HCT116 (cell line): ENCODE results near the gene KPNB1. TPM values are rescaled to one million over a fixed set of nuclear protein-coding genes. Genes with fewer than 3 reads are reported as not detected.

Source experiments
- ATAC-seq: fragments of 200-7000 bp; cut with Tn5 transposase; 2 replicates; pipeline ENCODE4 v1.9.1; 2020; ENCODE audit warnings: mild to moderate bottlenecking, moderate library complexity
- BruUV-seq: library from RNA; stranded (reverse); fragments of 400-500 nt; replicated peaks from 2 replicates; lab custom pipeline; 2021; lab: Mats Ljungman, UMichigan
- CTCF ChIA-PET: fragments of 300-600 bp; sonication (Branson Sonifier 250); formaldehyde crosslinking; loops from one replicate; lab custom pipeline; 2021; ENCODE audit warnings: antibody characterized with exemption; lab: Charles Lee
- POLR2A ChIA-PET: fragments of 300-600, 350-600 bp; sonication (Branson Sonifier 250); formaldehyde crosslinking; loops from one replicate; lab custom pipeline; 2021; ENCODE audit warnings: antibody characterized with exemption; lab: Charles Lee
- RAD21 ChIA-PET, 2 experiments: fragments of 300-600 bp; sonication (Branson Sonifier 250); formaldehyde crosslinking; loops; one replicate each; lab custom pipeline; 2023; ENCODE audit warnings: low total read pairs in 2 of 2; ENCODE audit not compliant: uncharacterized antibody in 2 of 2, unreplicated experiment in 2 of 2, low non-redundant PET in 1 of 2; lab: Charles Lee
- DNase-seq: peaks from one replicate; pipeline ENCODE4 v3.0.0-alpha.2; 2010; ENCODE audit warnings: low read depth, low spot score
- H2AFZ ChIP-seq: fragments of 200-600 bp; shearing (Covaris generic), sonication (generic); 2 replicates; pipeline ENCODE4 v1.6.1; 2017; ENCODE audit warnings: low read depth, mixed run types, mixed read lengths, antibody characterized with exemption, low read length; ENCODE audit not compliant: poor library complexity, severe bottlenecking
- H3K27ac ChIP-seq: 2 replicates; pipeline ENCODE4 v1.5.1; 2012; ENCODE audit warnings: low read depth, low read length
- H3K27me3 ChIP-seq: fragments of 200-600 bp; sonication (generic); 2 replicates; pipeline ENCODE4 v1.6.1; 2016; ENCODE audit warnings: mixed run types, low read length, mixed read lengths; ENCODE audit not compliant: insufficient read depth
- H3K36me3 ChIP-seq, 2 experiments: fragments of 200-500 bp in 1 of 2; fragments of 200-600 bp in 1 of 2; sonication (Bioruptor generic) in 1 of 2; sonication (generic) in 1 of 2; 2 replicates each; pipeline versions ENCODE4 v1.5.1 to v1.6.1; 2014 to 2016; ENCODE audit warnings: low read length in 2 of 2, inconsistent platforms in 1 of 2, mixed read lengths in 1 of 2, mixed run types in 1 of 2; ENCODE audit not compliant: insufficient read depth in 2 of 2, control insufficient read depth in 1 of 2
- H3K4me1 ChIP-seq, 2 experiments: fragments of 200-600 bp in 1 of 2; sonication (generic) in 1 of 2; 2 replicates each; pipeline versions ENCODE4 v1.5.1 to v1.6.1; 2012 to 2017; ENCODE audit warnings: low read length in 2 of 2, inconsistent platforms in 1 of 2, mild to moderate bottlenecking in 1 of 2, mixed read lengths in 1 of 2, mixed run types in 1 of 2, moderate library complexity in 1 of 2; ENCODE audit not compliant: insufficient read depth in 2 of 2, control insufficient read depth in 1 of 2
- H3K4me2 ChIP-seq: fragments of 200-600 bp; sonication (generic); 2 replicates; pipeline ENCODE4 v1.6.1; 2017; ENCODE audit warnings: mixed run types, low read length, mixed read lengths
- H3K4me3 ChIP-seq, 2 experiments: fragments of 200-600 bp in 1 of 2; sonication (generic) in 1 of 2; replicated peaks in 1 of 2; 2 replicates each; pipeline ENCODE4 v1.5.1; 2011 to 2016; ENCODE audit warnings: low read length in 2 of 2, control low read depth in 1 of 2, low read depth in 1 of 2, mild to moderate bottlenecking in 1 of 2, mixed read lengths in 1 of 2, mixed run types in 1 of 2
- H3K79me2 ChIP-seq: fragments of 200-600 bp; sonication (generic); 2 replicates; pipeline ENCODE4 v1.6.1; 2017; ENCODE audit warnings: mild to moderate bottlenecking, mixed run types, low read length, moderate library complexity, mixed read lengths; ENCODE audit not compliant: insufficient read depth
- H3K9ac ChIP-seq: fragments of 200-600 bp; sonication (generic); 2 replicates; pipeline ENCODE4 v1.6.1; 2016; ENCODE audit warnings: low read length, mixed read lengths
- H3K9me2 ChIP-seq: fragments of 200-600 bp; sonication (generic), shearing (Covaris generic); 2 replicates; pipeline ENCODE4 v1.6.1; 2017; ENCODE audit warnings: mixed run types, mild to moderate bottlenecking, moderate library complexity; ENCODE audit not compliant: insufficient read depth
- H3K9me3 ChIP-seq, 2 experiments: fragments of 200-500 bp in 1 of 2; fragments of 200-600 bp in 1 of 2; sonication (Bioruptor generic) in 1 of 2; sonication (generic) in 1 of 2; 2 replicates each; pipeline ENCODE4 v1.6.1; 2014 to 2017; ENCODE audit warnings: low read length in 2 of 2, mixed read lengths in 2 of 2, inconsistent platforms in 1 of 2, low read depth in 1 of 2, mild to moderate bottlenecking in 1 of 2, mixed run types in 1 of 2, moderate library complexity in 1 of 2; ENCODE audit not compliant: control insufficient read depth in 1 of 2, insufficient read depth in 1 of 2
- H4K20me1 ChIP-seq: fragments of 200-600 bp; sonication (generic), shearing (Covaris generic); 2 replicates; pipeline ENCODE4 v1.6.1; 2017; ENCODE audit warnings: mixed run types, mild to moderate bottlenecking, moderate library complexity; ENCODE audit not compliant: insufficient read depth
- ATF3 ChIP-seq: IDR thresholded peaks from 2 replicates; pipeline ENCODE4 v1.6.1; 2012
- CBX3 ChIP-seq: IDR thresholded peaks from 2 replicates; pipeline ENCODE4 v1.6.1; 2012; ENCODE audit warnings: low read depth
- CEBPB ChIP-seq: IDR thresholded peaks from 2 replicates; pipeline ENCODE4 v1.6.1; 2012; ENCODE audit warnings: low read depth
- EZH2 ChIP-seq: fragments of 200-600 bp; sonication (generic); IDR thresholded peaks from 2 replicates; pipeline ENCODE4 v1.6.1; 2017; ENCODE audit warnings: antibody characterized with exemption, mixed run types
- EZH2phosphoT487 ChIP-seq: fragments of 200-600 bp; IDR thresholded peaks from 2 replicates; pipeline ENCODE4 v1.6.1; 2018; ENCODE audit warnings: antibody characterized with exemption, borderline replicate concordance
- FOSL1 ChIP-seq: IDR thresholded peaks from 2 replicates; pipeline ENCODE4 v1.6.1; 2012; ENCODE audit warnings: low read depth
- JUND ChIP-seq: IDR thresholded peaks from 2 replicates; pipeline ENCODE4 v1.6.1; 2012
- POLR2A ChIP-seq: IDR thresholded peaks from 2 replicates; pipeline ENCODE4 v1.7.0; 2011; ENCODE audit warnings: borderline replicate concordance; ENCODE audit not compliant: insufficient read depth, insufficient read length; ENCODE audit errors: extremely low read depth
- POLR2AphosphoS5 ChIP-seq: IDR thresholded peaks from 2 replicates; pipeline ENCODE4 v1.6.1; 2011; ENCODE audit warnings: mild to moderate bottlenecking, low read depth, low read length, moderate library complexity
- RAD21 ChIP-seq: IDR thresholded peaks from 2 replicates; pipeline ENCODE4 v1.6.1; 2012; ENCODE audit warnings: low read depth, mild to moderate bottlenecking
- REST ChIP-seq: IDR thresholded peaks from 2 replicates; pipeline ENCODE4 v1.6.1; 2012; ENCODE audit warnings: low read depth
- SP1 ChIP-seq: IDR thresholded peaks from 2 replicates; pipeline ENCODE4 v1.6.1; 2012; ENCODE audit warnings: low read depth
- SRF ChIP-seq: IDR thresholded peaks from 2 replicates; pipeline ENCODE4 v1.6.1; 2012; ENCODE audit warnings: low read depth
- TCF7L2 ChIP-seq: IDR thresholded peaks from 2 replicates; pipeline ENCODE4 v1.7.0; 2011; ENCODE audit warnings: borderline replicate concordance, inconsistent platforms; ENCODE audit not compliant: insufficient read depth, insufficient read length; ENCODE audit errors: extremely low read depth
- YY1 ChIP-seq: IDR thresholded peaks from 2 replicates; pipeline ENCODE4 v1.6.1; 2011; ENCODE audit warnings: low read length, low read depth, moderate library complexity, mild to moderate bottlenecking; ENCODE audit not compliant: insufficient replicate concordance; ENCODE audit errors: extremely low read depth
- ZFX ChIP-seq: fragments of 450-650 bp; IDR thresholded peaks from 2 replicates; pipeline ENCODE4 v1.6.1; 2017
- ZNF274 ChIP-seq: fragments of 200-500 bp; sonication (Bioruptor generic); IDR thresholded peaks from 2 replicates; pipeline ENCODE4 v1.6.1; 2014; ENCODE audit warnings: mild to moderate bottlenecking, low read depth, low read length, inconsistent platforms
- intact Hi-C: fragments of 100-400 bp; cut with micrococcal nuclease; formaldehyde crosslinking; loops from 2 replicates; pipeline ENCODE4 v1.10.0; 2022
- total RNA-seq: library from RNA; stranded (reverse); gene quantifications from one replicate; pipeline ENCODE4 v1.2.1, GENCODE V29; 2021; ENCODE audit not compliant: unreplicated experiment
- TF ChIP-seq, protein P1 (sequence below), 3 experiments: fragments of 200-600 bp in 1 of 3; sonication (generic) in 1 of 3; IDR thresholded peaks in 2 of 3; conservative IDR thresholded peaks in 1 of 3; 2 replicates each; pipeline ENCODE4 v1.5.1; 2012 to 2017; ENCODE audit warnings: low read depth in 2 of 3, low read length in 2 of 3, antibody characterized with exemption in 1 of 3, borderline replicate concordance in 1 of 3, control low read depth in 1 of 3, mild to moderate bottlenecking in 1 of 3, mixed read lengths in 1 of 3, mixed run types in 1 of 3, moderate library complexity in 1 of 3; ENCODE audit not compliant: insufficient read depth in 1 of 3
- TF ChIP-seq, protein P2 (sequence below): IDR thresholded peaks from 2 replicates; pipeline ENCODE4 v1.6.1; 2012
- TF ChIP-seq, protein P3 (sequence below): IDR thresholded peaks from 2 replicates; pipeline ENCODE4 v1.6.1; 2011; ENCODE audit warnings: mild to moderate bottlenecking, low read length, moderate library complexity; ENCODE audit not compliant: insufficient replicate concordance; ENCODE audit errors: extremely low read depth

Gene KPNB1
- total RNA-seq, 1 experiment from 2014 or later = 526 TPM

DNA sequence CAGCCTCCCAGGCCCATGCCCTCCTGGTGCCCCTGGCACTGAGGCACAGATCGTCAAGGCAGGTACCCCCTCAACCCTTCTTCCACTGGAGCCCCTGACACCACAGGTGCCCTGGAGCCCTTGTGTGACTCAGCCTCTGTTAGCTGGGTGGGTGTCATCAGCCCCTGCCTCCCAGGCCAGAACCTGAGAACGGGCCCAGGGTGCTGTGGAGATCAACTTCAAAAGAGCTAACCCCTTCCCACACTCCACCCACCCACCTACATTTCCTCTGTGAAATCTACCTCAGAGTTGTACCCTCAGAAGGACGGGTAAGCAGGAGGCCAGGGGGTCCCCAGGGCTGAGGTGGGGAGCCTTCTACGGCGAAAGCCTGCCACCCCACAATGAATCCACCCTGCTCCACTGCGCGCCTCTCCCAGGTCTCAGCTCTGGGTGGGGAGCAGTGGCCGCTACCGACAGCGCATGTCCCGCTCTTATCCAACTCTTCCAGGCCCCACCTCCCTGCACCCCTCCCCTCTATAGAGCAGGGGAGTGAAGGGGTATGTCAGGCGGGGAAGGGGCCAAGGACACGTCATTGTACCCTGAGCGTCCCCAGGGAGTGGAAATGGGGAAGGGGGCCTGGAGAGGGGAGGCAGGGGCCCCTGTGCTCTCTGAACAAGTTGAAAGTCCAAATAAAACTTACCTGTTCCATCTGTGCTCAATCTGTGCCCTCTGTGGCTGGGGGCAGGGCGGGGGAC is 61.8 kb downstream of the KPNB1 start:
- BruUV-seq = no TSS peak
- no peaks in the 10 kb centered on the region for H3K79me2 ChIP-seq
- H2AFZ ChIP-seq = no peak overlapping the region
- no peak overlapping the region for H3K27ac ChIP-seq
- peaks cover 0 to 4% of the 10 kb centered on the region in 2 experiments; a peak in 2 of 4 replicates for H3K4me1 ChIP-seq
- no peak overlapping the region for H3K4me3 ChIP-seq
- ChIA-PET POLR2A (no interaction called here), CTCF (no interaction called here), RAD21 (no interaction called here)
- ATAC-seq = no peak
- H3K9me2 ChIP-seq = no peaks in the 10 kb centered on the region
- no peak overlapping the region for H3K4me2 ChIP-seq
- no peaks in the 10 kb centered on the region for H4K20me1 ChIP-seq
- peaks cover 17% of the 10 kb centered on the region; the same call in 1 of the 2 replicates for H3K27me3 ChIP-seq
- no peaks in the 10 kb centered on the region for H3K36me3 ChIP-seq
- DNase-seq = no peak
- TF ChIP-seq YY1 (no peak), FOSL1 (no peak), ZFX (no peak), EZH2 (no peak), ATF3 (no peak), EZH2phosphoT487 (no peak), CBX3 (no peak), SP1 (no peak), POLR2AphosphoS5 (no peak), SRF (no peak), RAD21 (no peak), ZNF274 (no peak), POLR2A (no peak), REST (no peak), TCF7L2 (no peak), JUND (no peak), CEBPB (no peak)
- TF ChIP-seq, protein P1, sequence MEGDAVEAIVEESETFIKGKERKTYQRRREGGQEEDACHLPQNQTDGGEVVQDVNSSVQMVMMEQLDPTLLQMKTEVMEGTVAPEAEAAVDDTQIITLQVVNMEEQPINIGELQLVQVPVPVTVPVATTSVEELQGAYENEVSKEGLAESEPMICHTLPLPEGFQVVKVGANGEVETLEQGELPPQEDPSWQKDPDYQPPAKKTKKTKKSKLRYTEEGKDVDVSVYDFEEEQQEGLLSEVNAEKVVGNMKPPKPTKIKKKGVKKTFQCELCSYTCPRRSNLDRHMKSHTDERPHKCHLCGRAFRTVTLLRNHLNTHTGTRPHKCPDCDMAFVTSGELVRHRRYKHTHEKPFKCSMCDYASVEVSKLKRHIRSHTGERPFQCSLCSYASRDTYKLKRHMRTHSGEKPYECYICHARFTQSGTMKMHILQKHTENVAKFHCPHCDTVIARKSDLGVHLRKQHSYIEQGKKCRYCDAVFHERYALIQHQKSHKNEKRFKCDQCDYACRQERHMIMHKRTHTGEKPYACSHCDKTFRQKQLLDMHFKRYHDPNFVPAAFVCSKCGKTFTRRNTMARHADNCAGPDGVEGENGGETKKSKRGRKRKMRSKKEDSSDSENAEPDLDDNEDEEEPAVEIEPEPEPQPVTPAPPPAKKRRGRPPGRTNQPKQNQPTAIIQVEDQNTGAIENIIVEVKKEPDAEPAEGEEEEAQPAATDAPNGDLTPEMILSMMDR (IDR thresholded peaks at IDR 0.05 in 2 of 3, conservative IDR thresholded peaks at IDR 0.05 in 1 of 3; ENCODE audit: borderline replicate concordance in 1 of 3, insufficient read depth in 1 of 3, low read depth in 2 of 3, low read length in 2 of 3) = no peak
- TF ChIP-seq, protein P2, sequence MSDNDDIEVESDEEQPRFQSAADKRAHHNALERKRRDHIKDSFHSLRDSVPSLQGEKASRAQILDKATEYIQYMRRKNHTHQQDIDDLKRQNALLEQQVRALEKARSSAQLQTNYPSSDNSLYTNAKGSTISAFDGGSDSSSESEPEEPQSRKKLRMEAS = no peak
- TF ChIP-seq, protein P3, sequence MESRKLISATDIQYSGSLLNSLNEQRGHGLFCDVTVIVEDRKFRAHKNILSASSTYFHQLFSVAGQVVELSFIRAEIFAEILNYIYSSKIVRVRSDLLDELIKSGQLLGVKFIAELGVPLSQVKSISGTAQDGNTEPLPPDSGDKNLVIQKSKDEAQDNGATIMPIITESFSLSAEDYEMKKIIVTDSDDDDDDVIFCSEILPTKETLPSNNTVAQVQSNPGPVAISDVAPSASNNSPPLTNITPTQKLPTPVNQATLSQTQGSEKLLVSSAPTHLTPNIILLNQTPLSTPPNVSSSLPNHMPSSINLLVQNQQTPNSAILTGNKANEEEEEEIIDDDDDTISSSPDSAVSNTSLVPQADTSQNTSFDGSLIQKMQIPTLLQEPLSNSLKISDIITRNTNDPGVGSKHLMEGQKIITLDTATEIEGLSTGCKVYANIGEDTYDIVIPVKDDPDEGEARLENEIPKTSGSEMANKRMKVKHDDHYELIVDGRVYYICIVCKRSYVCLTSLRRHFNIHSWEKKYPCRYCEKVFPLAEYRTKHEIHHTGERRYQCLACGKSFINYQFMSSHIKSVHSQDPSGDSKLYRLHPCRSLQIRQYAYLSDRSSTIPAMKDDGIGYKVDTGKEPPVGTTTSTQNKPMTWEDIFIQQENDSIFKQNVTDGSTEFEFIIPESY = no peak
- TF ChIP-seq, all 23 proteins: peak for 0
- Histone ChIP-seq H3K9me3 (no peaks in the 10 kb centered on the region), H3K9ac (no peak overlapping the region)
- intact Hi-C loops = no loop called here
